Effector memory CD4-positive, alpha-beta T cell (primary cell): Measurements from ENCODE around the gene MTA1.

Experiments
- DNase-seq, 3 donors: peaks; one replicate each; pipeline ENCODE4 v3.0.0-alpha.2; 2020
- H3K27ac ChIP-seq: 2 replicates; pipeline ENCODE4 v1.7.0; 2013; ENCODE audit warnings: mild to moderate bottlenecking, low read length, moderate library complexity; ENCODE audit not compliant: insufficient read depth, poor library complexity, severe bottlenecking
- H3K27me3 ChIP-seq: replicated peaks from 2 replicates; pipeline ENCODE4 v1.7.0; 2013; ENCODE audit warnings: mild to moderate bottlenecking, low read length; ENCODE audit not compliant: insufficient read depth, control insufficient read depth, poor library complexity, severe bottlenecking
- H3K36me3 ChIP-seq: 2 replicates; pipeline ENCODE4 v1.7.0; 2013; ENCODE audit warnings: mild to moderate bottlenecking, low read length, moderate library complexity; ENCODE audit not compliant: control insufficient read depth, insufficient read depth
- H3K4me1 ChIP-seq: 2 replicates; pipeline ENCODE4 v1.7.0; 2013; ENCODE audit warnings: low read length, mild to moderate bottlenecking; ENCODE audit not compliant: control insufficient read depth, insufficient read depth, poor library complexity, severe bottlenecking
- H3K4me3 ChIP-seq: 2 replicates; pipeline ENCODE4 v1.7.0; 2013; ENCODE audit warnings: low read length, low read depth, mild to moderate bottlenecking; ENCODE audit not compliant: insufficient read depth, poor library complexity, severe bottlenecking
- H3K9me3 ChIP-seq: 2 replicates; pipeline ENCODE4 v1.7.0; 2013; ENCODE audit warnings: mild to moderate bottlenecking, low read length, moderate library complexity; ENCODE audit not compliant: control insufficient read depth

Gene MTA1

DNA sequence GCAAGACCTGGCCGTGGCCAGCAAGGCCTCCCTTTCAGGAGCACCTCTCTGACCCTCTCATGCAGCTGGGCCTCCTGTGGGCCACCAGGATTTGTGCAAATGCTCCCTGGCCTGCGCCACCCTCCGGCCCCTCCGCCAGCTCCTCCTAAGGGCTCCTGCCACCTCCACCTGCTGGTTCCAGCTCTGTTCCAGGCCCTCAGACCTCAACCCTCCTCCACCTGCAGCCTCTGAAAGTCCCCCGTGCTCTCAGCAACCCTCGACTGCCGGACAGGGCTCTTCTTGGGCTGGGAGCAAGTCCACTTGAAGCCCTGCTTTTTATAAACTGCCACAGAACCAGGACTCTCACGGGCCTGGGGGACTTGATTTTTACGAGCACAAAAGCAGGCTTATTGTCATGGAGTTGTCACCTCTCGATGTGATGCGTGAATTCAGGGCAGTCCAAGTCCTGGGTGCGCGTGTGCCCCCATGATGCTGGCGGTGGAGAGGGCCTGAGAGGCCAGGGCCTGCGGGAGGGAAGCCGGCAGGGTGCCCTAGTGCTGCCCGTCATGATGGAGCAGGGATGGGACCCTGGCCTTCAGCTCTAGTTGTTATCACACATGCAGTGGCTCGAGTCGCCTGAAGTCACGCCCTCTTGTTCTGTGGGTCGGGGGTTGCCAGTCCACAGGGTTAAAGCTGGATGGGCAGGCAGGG is 80.6 kb downstream of the MTA1 start:
- H3K36me3 ChIP-seq: peaks cover 11% of the 10 kb centered on the region
- H3K9me3 ChIP-seq: no peaks in the 10 kb centered on the region
- H3K27ac ChIP-seq: no peak overlapping the region
- no peak overlapping the region for H3K4me3 ChIP-seq
- DNase-seq: no peak
- no peaks in the 10 kb centered on the region for H3K4me1 ChIP-seq
- no peaks in the 10 kb centered on the region for H3K27me3 ChIP-seq

DNA sequence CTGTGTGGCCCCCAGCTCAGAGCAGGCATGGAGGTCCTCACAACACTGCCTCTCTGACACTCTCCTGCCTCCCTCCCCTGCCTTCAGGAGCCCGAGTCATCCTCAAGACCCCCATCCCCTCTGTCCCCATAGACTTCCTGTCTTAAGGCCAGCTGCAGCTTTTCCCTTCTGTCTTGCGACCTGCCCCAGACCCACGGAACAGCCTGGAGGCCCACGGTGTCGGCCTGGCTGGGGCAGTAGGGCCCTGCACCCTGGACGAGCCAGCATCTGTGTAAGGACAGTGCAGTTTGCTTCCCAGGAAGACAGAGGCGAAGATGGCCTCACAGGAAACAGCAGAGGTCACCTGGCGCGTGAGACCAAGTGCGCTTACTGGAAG is 81.1 kb downstream of the MTA1 start:
- Histone ChIP-seq H3K27ac (no peak overlapping the region), H3K36me3 (peaks cover 11% of the 10 kb centered on the region), H3K4me3 (no peak overlapping the region), H3K4me1 (no peaks in the 10 kb centered on the region), H3K27me3 (no peaks in the 10 kb centered on the region), H3K9me3 (no peaks in the 10 kb centered on the region)
- no peak for DNase-seq

DNA sequence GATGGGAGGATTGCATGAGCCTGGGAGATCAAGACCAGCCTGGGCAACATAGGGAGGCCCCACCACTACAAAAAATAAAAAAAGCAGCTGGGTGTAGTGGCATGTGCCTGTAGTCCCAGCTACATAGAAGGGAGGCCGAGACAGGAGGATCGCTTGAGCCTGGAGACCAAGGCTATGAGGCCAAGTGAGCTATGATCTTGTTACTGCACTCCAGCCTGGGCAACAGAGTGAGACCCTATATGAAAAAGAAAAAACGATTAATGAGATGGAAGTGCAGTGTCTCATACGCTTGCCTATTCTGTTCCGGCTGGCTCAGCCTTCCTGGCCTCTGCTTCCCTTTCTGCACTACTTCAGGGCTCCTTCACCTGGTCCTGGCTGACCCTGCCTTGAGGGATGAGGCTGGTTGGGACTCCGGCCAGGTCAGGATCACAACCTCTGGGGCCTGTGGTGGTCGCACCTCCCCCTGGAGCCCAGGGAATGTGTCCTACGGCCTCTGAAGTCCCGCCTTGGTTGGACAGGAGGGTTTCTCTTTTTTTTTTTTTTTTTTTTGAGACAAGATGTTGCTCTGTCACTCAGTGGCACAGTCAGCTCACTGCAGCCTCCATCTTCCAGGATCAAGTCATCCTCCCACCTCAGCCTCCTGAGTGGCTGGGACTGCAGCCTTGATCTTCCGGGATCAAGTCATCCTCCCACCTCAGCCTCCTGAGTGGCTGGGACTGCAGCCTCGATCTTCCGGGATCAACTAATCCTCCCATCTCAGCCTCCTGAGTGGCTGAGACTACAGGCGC is 82.1 kb downstream of the MTA1 start:
- H3K4me3 ChIP-seq: no peak overlapping the region
- no peak overlapping the region for H3K27ac ChIP-seq
- peaks cover 11% of the 10 kb centered on the region for H3K36me3 ChIP-seq
- H3K9me3 ChIP-seq: no peaks in the 10 kb centered on the region
- H3K4me1 ChIP-seq: no peaks in the 10 kb centered on the region
- no peaks in the 10 kb centered on the region for H3K27me3 ChIP-seq
- DNase-seq: no peak

DNA sequence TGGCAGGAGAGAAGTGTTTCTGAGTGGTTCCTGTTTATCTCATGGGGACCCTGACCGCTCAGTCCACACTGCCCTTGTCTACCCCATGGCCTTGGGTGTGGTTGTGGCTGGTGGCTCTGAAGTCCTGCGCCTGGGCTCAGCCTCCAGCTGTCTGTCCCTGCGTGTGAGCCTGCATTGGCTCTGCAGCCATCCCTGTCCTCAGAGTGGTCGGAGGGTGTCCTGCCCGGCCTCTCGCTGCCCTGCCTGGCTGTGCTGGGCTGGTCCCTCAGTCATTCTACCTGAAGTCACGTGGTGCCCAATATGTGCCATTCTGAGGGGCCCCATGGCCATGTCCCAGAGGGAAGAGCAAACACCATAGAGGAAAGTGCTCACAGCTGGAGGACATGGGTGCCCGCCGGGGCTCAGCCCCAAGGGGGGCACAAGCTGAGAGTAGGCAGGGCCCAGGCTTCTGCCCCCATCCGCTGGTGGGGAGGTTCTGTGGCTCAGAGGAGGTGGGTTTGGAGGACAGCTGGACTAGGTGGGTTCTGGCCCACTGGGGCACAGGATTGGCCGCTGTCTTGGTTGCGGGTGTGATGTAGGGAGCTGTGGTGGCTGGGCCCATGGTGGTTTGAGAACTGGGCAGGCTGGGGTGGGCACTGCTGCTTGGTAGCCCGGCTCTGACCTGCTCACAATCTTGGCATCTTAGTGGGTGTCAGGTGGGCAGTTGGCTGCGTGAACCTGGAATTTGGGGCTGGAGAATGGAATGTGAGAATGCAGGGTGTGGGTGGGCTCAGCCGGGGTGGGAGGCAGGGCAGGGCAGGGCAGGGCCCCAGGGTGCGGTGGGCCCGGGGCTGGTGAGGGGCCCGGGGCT is 83.0 kb downstream of the MTA1 start:
- Histone ChIP-seq H3K4me1 (no peaks in the 10 kb centered on the region), H3K27ac (no peak overlapping the region), H3K9me3 (no peaks in the 10 kb centered on the region), H3K27me3 (no peaks in the 10 kb centered on the region), H3K4me3 (no peak overlapping the region), H3K36me3 (peaks cover 11% of the 10 kb centered on the region)
- DNase-seq: no peak

DNA sequence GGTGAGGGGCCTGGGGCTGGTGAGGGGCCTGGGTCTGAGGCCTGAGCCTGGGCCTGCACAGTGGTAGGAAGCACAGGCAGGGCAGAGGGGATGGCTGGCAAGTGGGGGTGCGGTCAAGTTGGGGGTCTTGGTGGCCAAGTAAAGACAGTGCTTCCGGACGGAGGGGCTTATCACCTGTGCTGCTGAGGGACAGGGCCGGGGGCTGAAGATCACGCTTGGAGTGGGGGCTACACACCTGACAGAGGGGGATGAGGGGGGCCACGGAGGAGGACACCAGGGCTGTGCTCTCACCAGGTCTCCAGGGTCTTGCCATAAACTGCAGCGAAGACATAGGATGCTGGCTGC is 83.6 kb downstream of the MTA1 start:
- H3K4me1 ChIP-seq: no peaks in the 10 kb centered on the region
- H3K27me3 ChIP-seq: no peaks in the 10 kb centered on the region
- no peaks in the 10 kb centered on the region for H3K9me3 ChIP-seq
- H3K36me3 ChIP-seq: peaks cover 8% of the 10 kb centered on the region
- no peak overlapping the region for H3K4me3 ChIP-seq
- no peak for DNase-seq
- no peak overlapping the region for H3K27ac ChIP-seq

DNA sequence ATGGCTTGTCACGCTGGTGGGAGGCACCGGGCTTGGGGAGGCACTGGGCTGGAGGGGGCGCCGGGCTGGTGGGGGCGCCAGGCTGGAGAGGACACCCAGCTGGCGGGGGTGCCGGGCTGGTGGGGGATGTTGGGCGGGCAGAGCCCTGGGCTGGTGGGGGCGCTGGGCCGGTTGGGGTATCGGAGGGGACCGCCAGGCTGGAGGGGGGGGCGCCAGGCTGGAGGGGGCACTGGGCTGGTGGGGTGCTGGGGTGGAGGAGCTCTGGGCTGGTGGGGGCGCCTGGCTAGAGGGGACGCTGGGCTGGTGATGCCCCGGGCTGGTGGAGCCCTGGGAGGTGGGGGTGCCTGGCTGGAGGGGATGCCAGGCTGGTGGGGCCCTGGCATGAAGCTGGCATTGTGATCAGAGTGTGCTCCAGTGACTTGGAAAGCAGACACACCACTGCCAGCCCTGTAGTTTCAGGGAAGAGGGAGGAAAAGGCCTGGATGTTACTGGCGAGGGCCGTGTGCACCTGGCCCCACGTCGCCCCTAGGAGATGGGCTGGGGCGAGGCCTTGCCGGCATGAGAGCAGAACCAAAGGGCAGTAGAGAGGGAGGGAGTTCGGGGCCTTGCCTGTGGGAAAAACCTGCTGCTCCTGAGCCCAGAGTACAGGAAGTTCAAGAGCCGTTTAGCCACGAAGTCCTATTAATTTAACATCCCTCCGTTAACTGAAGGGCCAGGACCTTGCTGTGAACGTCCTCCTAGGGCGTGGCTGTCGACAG is 84.5 kb downstream of the MTA1 start:
- Histone ChIP-seq H3K9me3 (no peaks in the 10 kb centered on the region), H3K36me3 (no peaks in the 10 kb centered on the region), H3K27ac (no peak overlapping the region), H3K4me1 (no peaks in the 10 kb centered on the region), H3K4me3 (no peak overlapping the region), H3K27me3 (no peaks in the 10 kb centered on the region)
- no peak for DNase-seq

DNA sequence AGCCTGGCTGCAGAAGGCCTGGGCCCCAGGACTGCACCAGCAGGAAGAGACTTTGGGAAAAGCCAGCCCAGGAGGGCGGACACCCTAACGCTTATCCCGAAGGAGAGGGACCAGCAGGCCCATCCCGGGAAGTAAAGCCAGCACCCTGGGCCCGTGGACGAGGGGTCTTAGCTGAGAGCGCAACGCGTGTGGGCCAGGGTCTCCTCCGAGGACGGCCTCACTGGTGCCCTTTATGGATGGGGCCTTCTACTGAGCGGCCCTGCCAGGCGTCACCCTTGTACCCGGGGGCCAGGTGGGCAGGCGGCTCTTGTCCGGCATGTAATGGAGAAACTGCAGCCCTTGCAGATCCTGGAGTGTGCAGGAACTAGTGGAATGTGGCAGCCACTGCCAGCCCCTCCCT is 85.5 kb downstream of the MTA1 start:
- no peak for DNase-seq
- no peaks in the 10 kb centered on the region for H3K4me1 ChIP-seq
- no peaks in the 10 kb centered on the region for H3K36me3 ChIP-seq
- H3K9me3 ChIP-seq: no peaks in the 10 kb centered on the region
- no peak overlapping the region for H3K4me3 ChIP-seq
- no peaks in the 10 kb centered on the region for H3K27me3 ChIP-seq
- H3K27ac ChIP-seq: no peak overlapping the region

DNA sequence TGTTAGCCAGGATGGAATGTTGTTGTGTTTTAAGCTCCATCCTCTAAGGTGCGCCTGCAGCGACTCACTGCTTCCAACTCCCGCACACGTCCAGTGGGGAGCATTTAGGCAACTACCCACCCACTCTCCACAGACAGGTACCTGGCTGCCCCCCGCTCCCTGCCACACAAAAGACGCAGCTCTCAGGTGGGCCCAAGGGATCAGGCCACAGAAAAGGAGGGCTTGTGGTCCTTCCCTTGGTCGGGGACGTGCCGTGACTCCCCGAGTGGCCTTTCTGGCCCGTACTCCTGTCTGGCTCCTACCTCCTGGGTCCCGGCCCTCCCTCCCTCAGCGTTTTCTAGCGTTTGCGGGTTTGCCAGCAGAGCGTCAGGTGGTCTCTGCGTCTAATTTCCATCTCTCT is 87.6 kb downstream of the MTA1 start:
- Histone ChIP-seq H3K4me3 (no peak overlapping the region), H3K4me1 (no peaks in the 10 kb centered on the region), H3K27me3 (no peaks in the 10 kb centered on the region), H3K9me3 (no peaks in the 10 kb centered on the region), H3K27ac (no peak overlapping the region), H3K36me3 (no peaks in the 10 kb centered on the region)
- DNase-seq: no peak

DNA sequence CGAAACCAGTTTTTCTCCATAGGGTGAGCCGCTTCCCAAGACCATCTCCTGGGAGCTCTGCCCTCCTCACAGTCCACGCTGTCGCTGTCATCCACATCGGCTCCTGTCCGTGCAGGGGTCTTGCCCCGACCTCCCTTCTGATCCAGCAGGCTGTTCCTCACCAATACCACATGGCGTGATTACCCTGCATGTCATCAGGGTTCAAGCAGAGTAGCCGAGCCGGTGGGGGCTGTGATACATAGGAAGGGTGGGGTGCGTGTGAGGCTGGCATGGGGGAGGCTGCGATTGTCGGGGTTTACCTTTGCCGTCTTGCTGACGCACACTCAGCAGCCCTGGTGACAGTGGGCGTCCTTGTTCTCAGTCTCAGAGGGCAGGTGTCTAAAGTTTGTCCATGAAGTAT is 88.4 kb downstream of the MTA1 start:
- Histone ChIP-seq H3K4me3 (no peak overlapping the region), H3K27me3 (no peaks in the 10 kb centered on the region), H3K27ac (no peak overlapping the region), H3K9me3 (no peaks in the 10 kb centered on the region), H3K36me3 (no peaks in the 10 kb centered on the region), H3K4me1 (no peaks in the 10 kb centered on the region)
- no peak for DNase-seq
